ENCODE measurements around the gene KLRK1.
A peak's percentile ranks its signal among the peaks of the same experiment; 100 is the strongest.
"Not testable (repeated sequence)": the region's sequence is repeated elsewhere in the genome, so short reads cannot be mapped to it uniquely, and the experiment has no call there.

KLRK1 gene

DNA sequence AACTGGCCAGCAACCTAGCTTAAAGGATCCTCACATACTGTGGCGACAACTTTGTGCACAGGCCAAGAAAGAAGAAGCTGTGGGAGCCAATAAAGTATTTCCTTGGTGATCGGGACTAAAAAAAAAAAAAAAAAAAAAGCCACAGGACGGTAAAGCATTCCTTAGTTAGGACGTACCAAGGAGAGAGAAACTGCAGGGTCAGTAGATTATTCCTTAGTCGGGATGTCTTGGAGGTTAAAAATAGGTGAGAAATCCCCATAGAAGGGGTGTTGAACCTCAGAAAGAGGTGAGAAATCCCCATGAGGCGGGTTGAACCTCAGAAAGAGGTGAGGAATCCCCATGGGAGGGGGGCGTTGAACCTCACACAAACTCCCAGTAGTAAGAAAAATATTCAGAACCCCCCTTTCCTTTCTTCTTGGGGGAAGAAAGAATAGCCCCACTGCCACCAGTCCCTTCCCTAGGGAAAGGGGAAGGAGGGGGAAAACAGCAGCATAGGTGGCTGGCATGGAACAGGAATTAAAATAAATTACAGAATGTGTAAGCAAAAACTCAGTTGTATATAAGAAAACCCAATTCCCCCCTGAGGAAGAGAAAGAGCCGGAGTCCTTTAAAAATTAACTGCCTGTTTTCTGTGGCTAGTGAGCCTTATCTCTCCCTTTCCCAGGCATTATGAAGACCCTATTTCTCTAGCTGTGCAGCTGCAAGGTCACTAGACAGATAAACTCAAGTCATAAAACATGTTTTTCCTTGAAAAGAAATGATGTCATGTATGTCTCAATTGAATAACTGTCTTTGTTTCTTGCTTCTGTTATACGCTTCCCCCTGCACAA, 26.8 kb downstream of the KLRK1 start:
- DNase-seq (ENCODE audit: low spot score) = no peak

DNA sequence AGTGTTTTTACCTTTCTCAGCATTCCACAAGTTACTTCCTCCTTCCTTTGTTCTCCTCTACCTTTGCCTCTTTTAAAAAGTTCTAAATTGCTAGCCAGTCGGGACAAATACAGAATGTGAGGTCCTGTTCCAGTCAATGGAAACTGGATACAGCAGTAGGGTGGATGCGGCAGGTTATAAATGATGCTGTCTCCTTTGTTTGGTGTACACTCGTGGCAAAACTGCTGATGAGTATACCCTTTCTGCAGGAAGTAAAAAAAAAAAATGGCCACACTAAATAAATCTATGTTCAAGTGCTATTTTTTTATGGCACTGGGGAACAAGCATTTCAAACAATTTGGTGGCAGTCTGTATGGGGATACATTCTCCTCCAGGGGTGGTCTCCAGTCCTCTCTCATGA, 27.5 kb downstream of the KLRK1 start:
- DNase-seq (ENCODE audit: low spot score) = no peak

DNA sequence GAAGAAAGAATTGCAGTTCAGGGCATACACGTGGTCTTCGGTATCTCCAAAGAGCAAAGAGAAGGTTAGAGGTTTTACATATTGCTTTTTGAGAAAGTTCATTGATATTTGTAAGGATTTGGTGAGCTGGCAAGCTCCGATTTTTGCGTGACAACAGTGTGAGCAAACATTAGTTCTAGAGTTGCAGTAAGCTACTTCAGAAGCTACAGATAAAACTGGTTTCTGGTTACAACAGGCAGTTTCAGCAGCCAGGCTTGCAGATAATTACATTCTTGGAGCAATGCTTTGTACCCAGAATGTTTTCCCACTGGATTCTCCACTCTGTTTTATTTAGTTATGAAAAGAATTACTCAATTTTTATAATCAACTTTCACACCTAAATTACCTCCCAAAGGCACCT, 28.2 kb downstream of the KLRK1 start:
- no peak for DNase-seq (ENCODE audit: low spot score)

DNA sequence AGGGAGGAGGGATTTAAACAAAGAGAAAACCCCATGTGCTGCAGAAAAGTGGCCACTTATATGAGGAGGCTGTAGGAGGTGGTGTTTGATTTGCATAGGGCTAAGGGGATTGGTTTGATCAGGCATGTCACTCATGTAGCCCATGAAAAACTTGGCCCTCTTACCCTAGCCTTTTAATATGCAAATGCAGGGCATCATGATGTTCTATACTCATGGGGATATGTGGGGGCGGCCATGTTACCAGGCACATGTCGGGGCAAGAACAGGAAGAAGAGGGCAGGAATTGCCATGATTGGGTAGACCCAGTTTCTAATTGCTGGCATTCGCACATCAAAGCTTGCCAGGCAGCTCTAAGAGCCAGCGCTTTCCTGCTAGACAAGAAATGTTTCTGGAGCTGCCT, 28.8 kb downstream of the KLRK1 start:
- DNase-seq (ENCODE audit: low spot score) = no peak

DNA sequence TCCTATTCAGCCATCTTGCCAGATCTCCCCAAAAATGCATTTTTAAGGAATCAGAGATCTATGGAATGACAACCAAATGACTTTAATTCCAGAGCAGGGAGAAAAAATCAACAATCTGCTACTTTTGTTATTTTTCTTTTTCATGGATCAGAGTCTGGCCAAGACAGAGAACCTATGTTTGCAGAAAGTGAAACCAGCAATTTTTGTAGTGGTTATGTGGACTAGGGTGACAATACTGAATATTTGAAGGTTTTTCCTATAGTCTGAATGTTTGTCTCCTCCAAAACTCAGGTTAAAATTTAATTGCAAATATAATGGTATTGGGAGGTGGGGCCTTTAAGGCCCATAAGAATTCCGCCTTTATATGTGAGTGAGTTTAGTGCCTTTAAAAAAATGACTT, 30.9 kb downstream of the KLRK1 start:
- DNase-seq (ENCODE audit: low spot score) = no peak

DNA sequence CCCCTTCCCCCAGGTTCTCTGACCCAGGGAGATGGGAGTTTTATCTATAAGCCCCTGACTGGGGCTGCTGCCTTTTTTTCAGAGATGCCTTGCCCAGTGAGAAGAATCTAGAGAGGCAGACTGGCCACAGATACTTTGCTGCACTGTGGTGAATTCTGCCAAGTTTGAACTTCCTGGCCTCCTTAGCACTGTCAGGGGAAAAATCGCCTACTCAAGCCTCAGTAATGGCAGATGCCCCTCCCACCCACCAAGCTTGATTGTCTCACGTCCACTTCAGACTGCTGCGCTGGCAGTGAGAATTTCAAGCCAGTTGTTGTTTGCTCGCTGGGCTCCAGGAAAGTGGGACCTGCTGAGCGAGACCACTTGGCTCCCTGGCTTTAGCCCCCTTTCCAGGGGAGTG, 31.7 kb downstream of the KLRK1 start:
- no peak for DNase-seq (ENCODE audit: low spot score)

DNA sequence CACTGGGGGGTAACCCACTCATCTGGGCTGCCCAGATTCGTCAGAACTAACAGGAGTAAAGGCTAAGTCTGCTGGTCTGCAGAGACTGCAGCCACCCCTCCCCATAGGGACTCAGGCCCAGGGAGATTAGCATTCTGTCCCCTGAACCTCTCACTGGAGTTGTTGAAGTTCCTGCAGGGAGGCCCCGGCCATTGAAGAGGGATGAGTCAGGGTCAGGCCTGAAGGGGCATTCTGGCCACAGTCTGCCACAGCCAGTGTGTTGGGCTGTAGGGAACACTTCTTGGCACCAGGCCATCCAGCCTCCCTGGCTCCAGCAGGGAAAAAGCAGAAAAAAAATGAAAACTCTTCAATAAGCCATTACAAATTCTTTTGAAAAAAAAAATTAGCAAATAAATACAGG, 35.3 kb downstream of the KLRK1 start:
- peak; percentile 9 for DNase-seq (ENCODE audit: low spot score)

DNA sequence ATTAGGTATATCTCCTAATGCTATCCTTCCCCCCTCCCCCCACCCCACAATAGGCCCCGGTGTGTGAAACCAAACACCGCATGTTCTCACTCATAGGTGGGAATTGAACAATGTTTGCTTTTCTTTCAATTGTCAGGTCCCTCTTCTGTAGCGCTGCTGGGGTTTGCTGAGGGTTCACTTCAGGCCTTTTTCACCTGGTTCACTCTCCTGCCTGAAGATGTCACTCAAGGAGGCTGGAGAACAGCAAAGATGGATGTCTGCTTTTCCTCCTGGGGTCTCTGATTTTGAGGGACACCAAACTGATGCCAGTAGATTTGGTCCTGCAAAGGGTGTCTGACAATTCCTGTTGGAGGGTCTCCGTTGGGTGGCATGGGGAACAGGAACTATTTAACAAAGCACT, 35.8 kb downstream of the KLRK1 start:
- no peak for DNase-seq (ENCODE audit: low spot score)

DNA sequence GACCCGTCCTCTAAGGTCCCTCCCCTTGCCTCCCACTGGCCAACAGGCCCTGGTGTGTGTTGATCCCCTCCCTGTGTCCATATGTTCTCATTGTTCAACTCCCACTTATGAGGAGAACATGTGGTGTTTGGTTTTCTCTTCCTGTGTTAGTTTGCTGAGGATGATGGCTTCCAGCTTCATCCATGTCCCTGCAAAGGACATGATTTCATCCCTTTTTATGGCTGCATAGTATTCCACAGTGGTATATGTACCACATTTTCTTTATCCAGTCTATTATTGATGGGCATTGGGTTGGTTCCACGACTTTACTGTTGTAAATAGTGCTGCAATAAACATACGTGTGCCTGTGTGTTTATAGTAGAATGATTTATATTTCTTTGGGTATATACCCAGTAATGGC, 38.4 kb downstream of the KLRK1 start:
- not testable (repeated sequence) for DNase-seq (ENCODE audit: low spot score)

DNA sequence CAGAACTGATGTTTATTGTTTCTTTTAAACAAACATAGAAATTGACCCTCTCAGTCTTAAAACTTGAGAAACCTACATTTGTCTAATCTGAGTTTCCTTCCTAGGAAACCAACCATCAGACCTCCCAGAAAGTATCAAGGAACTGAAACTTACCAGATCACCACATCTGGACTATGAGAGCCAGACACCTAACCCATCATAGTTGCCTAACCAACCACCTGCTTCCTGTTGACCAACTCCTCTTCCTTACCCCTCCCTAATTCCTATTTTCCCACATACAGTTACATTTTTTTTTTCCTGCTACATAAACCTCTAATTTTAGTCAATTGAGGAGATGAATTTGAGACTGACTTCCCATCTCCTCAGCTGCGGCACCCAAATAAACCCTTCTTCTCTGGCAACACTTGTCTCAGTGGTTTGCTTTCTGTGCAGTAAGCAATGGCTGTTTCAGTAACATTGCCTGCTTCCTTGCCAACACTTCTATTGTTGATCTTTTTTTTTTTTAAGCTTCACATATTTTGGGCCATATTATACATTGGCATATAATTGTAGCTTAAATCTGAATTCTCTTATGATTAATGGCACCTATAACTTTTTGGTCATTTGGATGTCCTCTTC, 47.8 kb downstream of the KLRK1 start:
- no peak for DNase-seq (ENCODE audit: low spot score)

DNA sequence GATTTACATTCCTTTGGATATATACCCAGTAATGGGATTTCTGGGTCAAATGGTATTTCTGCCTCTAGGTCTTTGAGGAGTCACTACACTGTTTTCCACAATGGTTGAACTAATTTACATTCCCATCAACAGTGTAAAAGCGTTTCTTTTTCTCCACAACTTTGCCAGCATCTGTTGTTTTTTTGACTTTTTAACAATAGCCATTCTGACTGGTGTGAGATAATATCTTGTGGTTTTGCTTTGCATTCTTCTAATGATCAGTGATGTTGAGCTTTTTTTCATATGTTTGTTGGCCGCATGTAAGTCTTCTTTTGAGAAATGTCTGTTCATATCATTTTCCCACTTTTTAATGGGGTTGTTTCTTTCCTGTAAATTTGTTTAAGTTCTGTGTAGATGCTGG, 48.9 kb downstream of the KLRK1 start:
- DNase-seq (ENCODE audit: low spot score) = not testable (repeated sequence)

DNA sequence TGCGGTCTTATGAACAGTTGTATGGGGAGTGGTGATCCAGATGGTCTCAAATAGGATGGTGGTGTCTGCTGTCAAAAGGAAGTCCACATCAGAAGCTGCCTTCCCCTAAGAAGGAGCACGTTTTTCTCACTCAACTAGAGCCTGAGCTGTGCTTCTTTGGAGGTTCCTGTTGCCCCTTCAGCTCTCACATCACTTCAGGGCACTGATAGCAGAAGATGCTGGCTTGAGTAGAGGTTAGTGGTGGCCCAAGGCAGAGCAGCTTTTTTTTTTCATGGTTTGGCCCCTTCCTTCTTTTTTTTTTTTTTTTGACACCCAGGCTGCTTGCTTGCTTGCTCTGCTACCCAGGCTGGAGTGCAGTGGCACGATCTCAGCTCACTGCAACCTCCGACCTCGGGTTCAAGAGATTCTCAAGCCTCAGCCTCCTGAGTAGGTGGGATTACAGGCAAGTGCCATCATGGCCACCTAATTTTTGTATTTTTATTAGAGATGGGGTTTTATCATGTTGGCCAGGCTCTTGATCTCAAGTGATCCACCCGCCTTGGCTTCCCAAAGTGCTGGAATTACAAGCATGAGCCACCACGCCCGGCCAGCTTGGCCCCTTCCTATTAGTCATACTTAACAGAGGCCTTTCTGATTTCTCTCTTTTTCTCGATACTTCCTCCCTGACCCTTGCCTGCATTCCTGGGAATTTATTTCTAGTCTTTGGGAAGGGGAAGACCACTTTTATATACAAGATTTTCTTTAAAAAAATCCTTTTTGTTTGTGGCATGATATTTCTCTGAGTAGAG, 50.6 kb downstream of the KLRK1 start:
- DNase-seq (ENCODE audit: low spot score) = peak; percentile 22

DNA sequence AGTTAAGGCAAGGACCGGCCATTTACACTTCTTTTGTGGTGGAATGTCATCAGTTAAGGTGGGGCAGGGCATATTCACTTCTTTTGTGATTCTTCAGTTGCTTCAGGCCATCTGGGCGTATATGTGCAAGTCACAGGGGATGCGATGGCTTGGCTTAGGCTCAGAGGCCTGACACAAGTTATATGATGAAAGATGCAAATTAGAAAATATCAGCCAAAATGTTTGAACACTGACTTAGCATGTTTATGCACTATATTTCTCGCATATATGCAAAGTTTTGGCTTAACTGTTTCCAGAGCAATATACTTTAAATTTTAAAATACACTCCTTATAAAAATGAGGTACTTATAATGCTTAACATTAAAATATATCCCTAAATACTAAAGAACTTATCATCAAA, 51.4 kb downstream of the KLRK1 start:
- DNase-seq (ENCODE audit: low spot score) = not testable (repeated sequence)

DNA sequence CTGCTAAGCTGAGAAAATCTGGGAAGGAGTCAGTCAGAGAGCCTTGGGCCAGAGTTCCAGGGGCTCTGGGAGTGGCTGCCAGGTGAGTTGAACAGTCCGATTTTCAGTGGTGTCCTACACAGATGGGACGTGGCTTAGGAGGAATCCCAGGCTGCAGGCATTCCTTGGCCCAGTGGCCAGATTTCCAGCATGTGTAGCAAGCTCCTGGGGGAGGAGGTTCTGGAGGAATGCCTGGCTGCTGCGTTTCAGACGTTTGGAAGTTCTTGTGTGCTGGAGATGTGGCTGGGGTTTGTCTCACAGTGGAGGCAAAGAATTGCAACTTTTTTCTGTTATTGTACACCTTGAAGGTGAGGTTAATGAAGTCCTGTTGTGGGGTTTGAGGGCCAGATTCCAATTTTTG, 53.6 kb downstream of the KLRK1 start:
- DNase-seq (ENCODE audit: low spot score) = not testable (repeated sequence)

DNA sequence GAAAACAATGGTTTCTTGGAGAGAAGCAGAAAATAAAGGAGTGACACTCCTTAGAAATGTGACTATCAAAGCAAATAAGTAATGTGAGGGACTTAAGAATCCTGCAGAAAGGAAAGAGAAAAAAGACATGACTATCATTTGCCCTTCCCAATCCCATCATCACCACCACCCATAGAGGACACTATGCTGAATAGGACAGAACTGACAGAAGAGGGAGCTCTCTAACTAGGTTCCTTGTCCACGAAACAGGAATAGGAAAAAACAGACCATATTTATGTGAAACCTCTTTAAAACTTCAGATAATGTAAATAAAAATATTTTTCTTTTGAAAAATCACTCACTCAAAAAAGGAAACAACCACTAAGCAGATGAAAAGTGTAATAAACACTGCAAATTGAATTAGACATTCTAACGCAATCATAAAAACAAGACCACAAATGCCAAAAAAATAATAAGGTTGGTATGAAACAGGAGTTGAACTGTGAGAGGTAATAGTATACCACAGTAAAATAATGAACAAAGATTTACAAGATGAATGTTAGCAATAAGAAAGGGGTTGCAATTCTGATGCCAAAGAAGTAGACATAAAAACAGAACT, 58.1 kb downstream of the KLRK1 start:
- peak; percentile 73 for DNase-seq (ENCODE audit: low spot score)

DNA sequence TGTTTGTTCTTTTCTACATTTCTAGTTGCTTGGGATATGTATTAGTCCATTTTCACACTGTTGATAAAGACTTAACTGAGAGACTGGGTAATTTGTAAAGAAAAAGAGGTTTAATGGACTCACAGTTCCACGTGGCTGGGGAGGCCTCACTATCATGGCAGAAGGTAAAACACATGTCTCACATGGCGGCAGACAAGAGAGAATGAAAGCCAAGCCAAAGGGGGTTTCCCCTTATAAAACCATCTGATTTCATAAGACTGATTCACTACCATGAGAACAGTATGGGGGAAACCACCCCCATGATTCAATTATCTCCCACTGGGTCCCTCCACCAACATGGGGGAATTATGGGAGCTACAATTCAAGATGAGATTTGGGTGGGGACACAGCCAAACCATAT, 61.1 kb downstream of the KLRK1 start:
- DNase-seq (ENCODE audit: low spot score) = not testable (repeated sequence)

All from AG20443 (cell line).